CD14-positive monocyte (primary cell): ENCODE results near the gene GRWD1. TPM values are rescaled to one million over a fixed set of nuclear protein-coding genes. Genes with fewer than 3 reads are reported as not detected.
A peak's percentile ranks its signal among the peaks of the same experiment; 100 is the strongest.

Source experiments
- DNase-seq, 3 donors: peaks; one replicate each; pipeline ENCODE4 v3.0.0-alpha.2; 2011 to 2022
- H2AFZ ChIP-seq: 2 replicates; pipeline ENCODE4 v1.6.0; 2012; ENCODE audit warnings: mild to moderate bottlenecking, low read depth, low read length, inconsistent platforms; ENCODE audit not compliant: insufficient read depth, poor library complexity, severe bottlenecking
- H3K27ac ChIP-seq, 2 donors: 1 replicate in 1 of 2; 2 replicates in 1 of 2; pipeline ENCODE4 v1.5.1; 2012 to 2013; ENCODE audit warnings: low read length in 2 of 2, control low read depth in 1 of 2, inconsistent platforms in 1 of 2, low read depth in 1 of 2, mild to moderate bottlenecking in 1 of 2
- H3K27me3 ChIP-seq, 2 donors: one replicate each; pipeline versions ENCODE4 v1.6.0 to v1.6.1; 2011 to 2013; ENCODE audit warnings: low read length in 2 of 2; ENCODE audit not compliant: control insufficient read depth in 2 of 2, insufficient read depth in 2 of 2
- H3K36me3 ChIP-seq, 2 donors: replicated peaks in 1 of 2; 1 replicate in 1 of 2; 2 replicates in 1 of 2; pipeline versions ENCODE4 v1.5.1 to v1.6.1; 2012 to 2013; ENCODE audit warnings: low read length in 2 of 2, control low read depth in 1 of 2, inconsistent platforms in 1 of 2, mild to moderate bottlenecking in 1 of 2; ENCODE audit not compliant: insufficient read depth in 2 of 2, control insufficient read depth in 1 of 2
- H3K4me1 ChIP-seq, 2 donors: 1 replicate in 1 of 2; 2 replicates in 1 of 2; pipeline versions ENCODE4 v1.5.1 to v1.6.1; 2012 to 2013; ENCODE audit warnings: low read length in 2 of 2, control low read depth in 1 of 2, inconsistent platforms in 1 of 2, mild to moderate bottlenecking in 1 of 2, moderate library complexity in 1 of 2; ENCODE audit not compliant: insufficient read depth in 2 of 2, control insufficient read depth in 1 of 2
- H3K4me2 ChIP-seq: replicated peaks from 2 replicates; pipeline ENCODE3; 2012; ENCODE audit warnings: low read length, moderate library complexity, mild to moderate bottlenecking; ENCODE audit not compliant: poor library complexity, severe bottlenecking; ENCODE audit errors: extremely low read depth
- H3K4me3 ChIP-seq, 3 experiments: fragments of 200-600 bp in 1 of 3; sonication (generic) in 1 of 3; replicated peaks in 1 of 3; 1 replicate in 2 of 3; 2 replicates in 1 of 3; pipeline ENCODE4 v1.5.1; 2011 to 2013; ENCODE audit warnings: low read length in 3 of 3, mild to moderate bottlenecking in 3 of 3, control low read depth in 2 of 3, low read depth in 2 of 3, inconsistent platforms in 1 of 3, moderate library complexity in 1 of 3
- H3K79me2 ChIP-seq: 2 replicates; pipeline ENCODE4 v1.6.0; 2012; ENCODE audit warnings: mild to moderate bottlenecking, control low read depth, inconsistent platforms, low read length, moderate library complexity; ENCODE audit not compliant: insufficient read depth
- H3K9ac ChIP-seq: 2 replicates; pipeline ENCODE4 v1.6.0; 2017; ENCODE audit warnings: low read length, mild to moderate bottlenecking; ENCODE audit not compliant: insufficient read depth, poor library complexity, severe bottlenecking
- H3K9me3 ChIP-seq, 2 donors: replicated peaks in 1 of 2; 1 replicate in 1 of 2; 2 replicates in 1 of 2; pipeline versions ENCODE4 v1.5.1 to v1.6.1; 2012 to 2013; ENCODE audit warnings: low read length in 2 of 2, control low read depth in 1 of 2; ENCODE audit not compliant: control insufficient read depth in 1 of 2, insufficient read depth in 1 of 2
- H4K20me1 ChIP-seq: 2 replicates; pipeline ENCODE4 v1.6.0; 2012; ENCODE audit warnings: mild to moderate bottlenecking, low read length, control low read depth, moderate library complexity; ENCODE audit not compliant: insufficient read depth
- H3K27ac Mint-ChIP-seq, 7 donors: one replicate each; pipeline ENCODE4 v1.8.0; 2020; ENCODE audit warnings: mild to moderate bottlenecking in 7 of 7, mixed read lengths in 7 of 7, moderate library complexity in 6 of 7, inconsistent platforms in 2 of 7
- H3K27me3 Mint-ChIP-seq, 3 donors: one replicate each; pipeline ENCODE4 v1.8.0; 2021 to 2022; ENCODE audit warnings: low read depth in 3 of 3, mild to moderate bottlenecking in 3 of 3, mixed read lengths in 3 of 3, moderate library complexity in 3 of 3, inconsistent platforms in 1 of 3
- H3K36me3 Mint-ChIP-seq, 2 donors: one replicate each; pipeline ENCODE4 v1.8.0; 2020; ENCODE audit warnings: mixed read lengths in 2 of 2, inconsistent platforms in 1 of 2, mild to moderate bottlenecking in 1 of 2
- H3K4me1 Mint-ChIP-seq: one replicate; pipeline ENCODE4 v1.8.0; 2020; ENCODE audit warnings: mild to moderate bottlenecking, mixed read lengths
- H3K4me3 Mint-ChIP-seq, 2 donors: one replicate each; pipeline ENCODE4 v1.8.0; 2020; ENCODE audit warnings: mild to moderate bottlenecking in 2 of 2, mixed read lengths in 2 of 2, moderate library complexity in 1 of 2
- H3K9me3 Mint-ChIP-seq, 7 donors: one replicate each; pipeline ENCODE4 v1.8.0; 2020 to 2022; ENCODE audit warnings: mixed read lengths in 7 of 7, mild to moderate bottlenecking in 6 of 7, moderate library complexity in 6 of 7, inconsistent platforms in 2 of 7
- CTCF ChIP-seq: fragments of 200-600 bp; IDR thresholded peaks from one replicate; pipeline ENCODE4 v1.8.0; 2022; ENCODE audit warnings: antibody characterized with exemption, mild to moderate bottlenecking
- WGBS: methylation state at CpG from one replicate; pipeline ENCODE4 v1.1.5; 2013; ENCODE audit warnings: missing lambda C conversion rate; ENCODE audit not compliant: insufficient coverage; 5-methylcytosine and 5-hydroxymethylcytosine counted together
- intact Hi-C, 2 donors: fragments of 100-400 bp; cut with micrococcal nuclease; formaldehyde crosslinking; loops; one replicate each; pipeline versions ENCODE4 v1.15.0 to v1.15.1; 2023
- polyA plus RNA-seq, 3 donors: library from polyadenylated mRNA; depleted of rRNA in 1 of 3; unstranded in 2 of 3; stranded (reverse) in 1 of 3; fragments of 300-500 nt in 2 of 3; fragments of >200 nt in 1 of 3; fragmentation: Illumina TruSeq in 2 of 3; gene quantifications; 1 replicate in 2 of 3; 2 replicates in 1 of 3; pipeline ENCODE4 v1.2.3, GENCODE V29; 2012 to 2021

Gene GRWD1
- polyA plus RNA-seq, 3 donors: 3.7 to 13.9 (median 10.0) TPM

GRCh38 chr19:48444936-48445200 lies 915 bp upstream of the GRWD1 start:
- peaks cover 6% of the 10 kb centered on the region for H3K79me2 ChIP-seq
- H3K4me2 ChIP-seq: peak overlapping the region; percentile 93
- H3K36me3 Mint-ChIP-seq: peaks cover 40 to 44% of the 10 kb centered on the region in 2 donors
- DNase-seq: no peak
- peaks cover 29 to 39% (median 34%) of the 10 kb centered on the region in 3 donors for H3K27me3 Mint-ChIP-seq
- H3K4me3 ChIP-seq: peak overlapping the region in 1 of 3 experiments; percentile 99
- H2AFZ ChIP-seq: peak overlapping the region; percentile 100
- H3K27ac ChIP-seq: no peak overlapping the region
- no peaks in the 10 kb centered on the region for H4K20me1 ChIP-seq
- no peak overlapping the region for H3K9ac ChIP-seq
- peaks cover 25 to 32% of the 10 kb centered on the region in 2 donors for H3K4me1 ChIP-seq
- peaks cover 0 to 20% of the 10 kb centered on the region in 2 donors for H3K9me3 ChIP-seq
- WGBS: no CpG with 5 or more reads among the region's 3 CpGs
- peaks cover 23% of the 10 kb centered on the region for H3K4me1 Mint-ChIP-seq
- peaks cover 0 to 17% (median 13%) of the 10 kb centered on the region in 7 donors for H3K9me3 Mint-ChIP-seq
- peak overlapping the region in 2 of 7 donors; percentile 48 to 66 for H3K27ac Mint-ChIP-seq
- peaks cover 18 to 27% of the 10 kb centered on the region in 2 donors for H3K36me3 ChIP-seq
- peaks cover 28 to 31% of the 10 kb centered on the region in 2 donors for H3K27me3 ChIP-seq
- intact Hi-C loops: loop anchor here in 1 of 2 donors (10.0 kb wide), 1 partner anchor 50 kb away; the partner anchor contains the start of genes GRIN2D and KDELR1
- no peak for TF ChIP-seq CTCF
- peak overlapping the region; percentile 86 to 92 for H3K4me3 Mint-ChIP-seq

DNA sequence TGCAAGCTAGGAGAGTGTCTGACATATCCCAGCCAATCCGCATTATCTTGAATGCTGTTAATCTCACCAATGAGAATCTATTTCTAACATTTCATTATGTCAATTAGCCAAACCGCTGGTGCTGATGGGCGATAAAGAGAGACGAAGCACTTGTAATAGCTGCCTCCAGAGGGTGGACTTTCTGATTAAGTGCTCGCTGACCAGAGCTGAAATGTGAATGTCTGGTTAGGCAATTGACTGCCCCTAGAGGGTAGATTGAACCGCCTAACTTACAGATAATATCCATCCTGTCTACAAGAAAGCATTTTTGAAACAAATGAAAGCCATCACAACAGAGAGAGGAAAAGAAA lies 552 bp upstream of the GRWD1 start:
- H3K4me3 Mint-ChIP-seq: peak overlapping the region; percentile 86 to 92
- H3K27ac ChIP-seq: peak overlapping the region; percentile 82 to 91
- intact Hi-C loops: loop anchor here in 1 of 2 donors (10.0 kb wide), 1 partner anchor 50 kb away; the partner anchor contains the start of genes GRIN2D and KDELR1
- peak; percentile 14 to 46 (median 25) for DNase-seq
- H3K36me3 ChIP-seq: peaks cover 22 to 31% of the 10 kb centered on the region in 2 donors
- H3K27me3 ChIP-seq: peaks cover 28 to 31% of the 10 kb centered on the region in 2 donors
- H3K4me1 ChIP-seq: peaks cover 25 to 32% of the 10 kb centered on the region in 2 donors
- H3K4me3 ChIP-seq: peak overlapping the region; percentile 77 to 99 (median 95)
- peaks cover 0 to 17% (median 13%) of the 10 kb centered on the region in 7 donors for H3K9me3 Mint-ChIP-seq
- peak; percentile 21 for TF ChIP-seq CTCF
- peaks cover 29 to 39% (median 32%) of the 10 kb centered on the region in 3 donors for H3K27me3 Mint-ChIP-seq
- H3K9ac ChIP-seq: peak overlapping the region; percentile 77
- peaks cover 23% of the 10 kb centered on the region for H3K4me1 Mint-ChIP-seq
- peak overlapping the region; percentile 100 for H2AFZ ChIP-seq
- H3K27ac Mint-ChIP-seq: peak overlapping the region; percentile 95 to 99 (median 98)
- H3K4me2 ChIP-seq: peak overlapping the region; percentile 93
- peaks cover 40 to 48% of the 10 kb centered on the region in 2 donors for H3K36me3 Mint-ChIP-seq
- H3K9me3 ChIP-seq: peaks cover 0 to 20% of the 10 kb centered on the region in 2 donors
- no peaks in the 10 kb centered on the region for H4K20me1 ChIP-seq
- 60% methylated on average over 1 of the region's 6 CpGs for WGBS
- peaks cover 6% of the 10 kb centered on the region for H3K79me2 ChIP-seq
